ENCODE measurements around the gene EDDM3A. TPM values are rescaled to one million over a fixed set of nuclear protein-coding genes. Genes with fewer than 3 reads are reported as not detected.

Gene EDDM3A
- total RNA-seq, 2 experiments from 2014 or later = not detected

DNA sequence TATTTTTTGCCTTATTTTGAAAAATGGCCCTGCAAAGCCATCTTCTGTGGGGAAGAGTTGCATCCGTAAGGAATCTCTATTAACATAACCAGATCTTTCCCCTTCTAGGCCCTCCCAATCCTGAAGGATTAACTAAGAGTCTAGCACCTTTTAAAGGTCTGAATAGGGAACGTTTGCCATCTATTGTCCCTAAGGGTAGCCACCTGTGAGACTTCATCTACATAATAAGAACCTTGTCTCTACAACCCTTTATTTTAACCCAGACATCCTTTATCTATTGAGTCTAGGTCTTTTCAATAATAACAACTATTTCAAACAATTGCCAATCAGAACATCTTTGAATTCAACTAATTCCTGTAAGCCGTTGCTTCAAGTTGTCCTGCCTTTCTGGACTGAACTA, 27.0 kb downstream of the EDDM3A start:
- H2AFZ ChIP-seq (ENCODE audit: low read length) = no peak overlapping the region
- no peak for DNase-seq (ENCODE audit: low spot score)
- no peak overlapping the region for H3K4me2 ChIP-seq (ENCODE audit: low read length)
- BruUV-seq (replicated peaks) = no TSS peak
- ChIA-PET POLR2A (no interaction called here), CTCF (ENCODE audit: unreplicated experiment) (no interaction called here)
- no peaks in the 10 kb centered on the region for H3K9me2 ChIP-seq (ENCODE audit: insufficient read depth, low read length)
- no peaks in the 10 kb centered on the region for H3K79me2 ChIP-seq (ENCODE audit: insufficient read depth, low read depth, low read length)
- no peaks in the 10 kb centered on the region for H3K4me1 ChIP-seq (ENCODE audit: insufficient read depth, low read length, poor library complexity, severe bottlenecking)
- no peak overlapping the region for H3K27ac ChIP-seq (ENCODE audit: low read depth, low read length, poor library complexity, severe bottlenecking)
- H3K36me3 ChIP-seq (ENCODE audit: insufficient read depth, low read length) = no peaks in the 10 kb centered on the region
- no peak overlapping the region for H3K4me3 ChIP-seq (ENCODE audit: low read depth, low read length, poor library complexity, severe bottlenecking)
- TF ChIP-seq, protein P1, sequence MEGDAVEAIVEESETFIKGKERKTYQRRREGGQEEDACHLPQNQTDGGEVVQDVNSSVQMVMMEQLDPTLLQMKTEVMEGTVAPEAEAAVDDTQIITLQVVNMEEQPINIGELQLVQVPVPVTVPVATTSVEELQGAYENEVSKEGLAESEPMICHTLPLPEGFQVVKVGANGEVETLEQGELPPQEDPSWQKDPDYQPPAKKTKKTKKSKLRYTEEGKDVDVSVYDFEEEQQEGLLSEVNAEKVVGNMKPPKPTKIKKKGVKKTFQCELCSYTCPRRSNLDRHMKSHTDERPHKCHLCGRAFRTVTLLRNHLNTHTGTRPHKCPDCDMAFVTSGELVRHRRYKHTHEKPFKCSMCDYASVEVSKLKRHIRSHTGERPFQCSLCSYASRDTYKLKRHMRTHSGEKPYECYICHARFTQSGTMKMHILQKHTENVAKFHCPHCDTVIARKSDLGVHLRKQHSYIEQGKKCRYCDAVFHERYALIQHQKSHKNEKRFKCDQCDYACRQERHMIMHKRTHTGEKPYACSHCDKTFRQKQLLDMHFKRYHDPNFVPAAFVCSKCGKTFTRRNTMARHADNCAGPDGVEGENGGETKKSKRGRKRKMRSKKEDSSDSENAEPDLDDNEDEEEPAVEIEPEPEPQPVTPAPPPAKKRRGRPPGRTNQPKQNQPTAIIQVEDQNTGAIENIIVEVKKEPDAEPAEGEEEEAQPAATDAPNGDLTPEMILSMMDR (conservative IDR thresholded peaks at IDR 0.05; ENCODE audit: low read length) = no peak
- no peak for TF ChIP-seq EZH2phosphoT487 (IDR thresholded peaks at IDR 0.05; ENCODE audit: borderline replicate concordance, low read depth, low read length)
- intact Hi-C loops (cut with micrococcal nuclease; ENCODE audit: unreplicated experiment) = no loop called here
- no peaks in the 10 kb centered on the region for H4K20me1 ChIP-seq (ENCODE audit: insufficient read depth, low read length)
- no peaks in the 10 kb centered on the region for H3K9me3 ChIP-seq (ENCODE audit: low read length)

DNA sequence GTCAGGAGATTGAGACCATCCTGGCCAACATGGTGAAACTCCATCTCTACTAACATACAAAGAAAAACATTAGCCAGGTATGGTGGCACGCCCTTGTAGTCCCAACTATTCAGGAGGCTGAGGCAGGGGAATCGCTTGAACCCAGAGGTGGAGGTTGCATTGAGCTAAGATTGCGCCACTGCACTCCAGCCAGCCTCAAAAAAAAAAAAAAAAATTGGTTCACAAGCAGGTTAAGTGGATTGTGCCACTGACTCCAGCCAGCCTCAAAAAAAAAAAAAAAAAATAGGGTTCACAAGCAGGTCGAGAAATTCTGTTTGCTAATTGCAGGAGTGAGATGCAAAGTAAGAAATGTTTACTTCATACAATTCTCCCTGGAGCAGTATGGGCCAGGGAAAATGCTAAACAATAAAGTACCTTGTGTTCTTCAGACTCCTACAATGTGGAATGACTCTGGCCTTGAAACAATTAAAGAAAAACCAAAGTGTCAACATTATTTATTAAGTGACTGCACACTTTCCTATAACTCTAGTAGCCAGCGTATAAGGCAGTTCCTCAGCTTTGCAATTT, 28.7 kb downstream of the EDDM3A start:
- Histone ChIP-seq H4K20me1 (ENCODE audit: insufficient read depth, low read length) (no peaks in the 10 kb centered on the region), H3K4me2 (ENCODE audit: low read length) (no peak overlapping the region), H3K27ac (ENCODE audit: low read depth, low read length, poor library complexity, severe bottlenecking) (no peak overlapping the region), H3K9me2 (ENCODE audit: insufficient read depth, low read length) (no peaks in the 10 kb centered on the region), H2AFZ (ENCODE audit: low read length) (no peak overlapping the region), H3K4me3 (ENCODE audit: low read depth, low read length, poor library complexity, severe bottlenecking) (no peak overlapping the region), H3K79me2 (ENCODE audit: insufficient read depth, low read depth, low read length) (no peaks in the 10 kb centered on the region), H3K36me3 (ENCODE audit: insufficient read depth, low read length) (no peaks in the 10 kb centered on the region), H3K4me1 (ENCODE audit: insufficient read depth, low read length, poor library complexity, severe bottlenecking) (no peaks in the 10 kb centered on the region), H3K9me3 (ENCODE audit: low read length) (no peaks in the 10 kb centered on the region)
- no peak for DNase-seq (ENCODE audit: low spot score)
- BruUV-seq (replicated peaks) = no TSS peak
- TF ChIP-seq, protein P1 (conservative IDR thresholded peaks at IDR 0.05; ENCODE audit: low read length) = no peak
- TF ChIP-seq EZH2phosphoT487 (IDR thresholded peaks at IDR 0.05; ENCODE audit: borderline replicate concordance, low read depth, low read length) = no peak
- POLR2A ChIA-PET = interaction anchor here (0.7 to 0.8 kb wide), 2 partner anchors 10 to 24 kb away, joined by 5 read pairs; no protein-coding TSS in a partner anchor
- intact Hi-C loops (cut with micrococcal nuclease; ENCODE audit: unreplicated experiment) = no loop called here
- CTCF ChIA-PET (ENCODE audit: unreplicated experiment) = no interaction called here

DNA sequence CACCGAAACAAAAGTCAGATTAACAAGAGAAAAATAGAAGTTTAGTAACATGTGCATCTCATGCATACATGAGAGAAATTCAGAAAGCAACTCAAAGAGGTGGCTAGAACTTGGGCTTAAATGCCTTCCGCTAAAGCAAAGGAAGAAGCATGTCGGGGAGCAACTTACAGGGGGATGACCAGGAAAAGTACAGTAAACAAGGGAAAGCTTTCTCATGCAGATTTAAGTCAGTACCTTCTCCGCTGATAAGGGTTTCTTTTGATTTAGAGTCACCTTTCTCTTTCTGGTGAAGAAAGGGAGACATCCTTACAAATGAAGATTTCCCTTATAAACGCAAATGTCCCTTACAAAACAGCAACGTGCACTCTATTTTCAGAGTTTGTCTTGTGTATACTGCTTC, 29.4 kb downstream of the EDDM3A start:
- H3K4me2 ChIP-seq (ENCODE audit: low read length) = no peak overlapping the region
- H3K79me2 ChIP-seq (ENCODE audit: insufficient read depth, low read depth, low read length) = no peaks in the 10 kb centered on the region
- no peak overlapping the region for H2AFZ ChIP-seq (ENCODE audit: low read length)
- H4K20me1 ChIP-seq (ENCODE audit: insufficient read depth, low read length) = no peaks in the 10 kb centered on the region
- no peaks in the 10 kb centered on the region for H3K36me3 ChIP-seq (ENCODE audit: insufficient read depth, low read length)
- DNase-seq (ENCODE audit: low spot score) = no peak
- intact Hi-C loops (cut with micrococcal nuclease; ENCODE audit: unreplicated experiment) = no loop called here
- H3K9me3 ChIP-seq (ENCODE audit: low read length) = no peaks in the 10 kb centered on the region
- no peaks in the 10 kb centered on the region for H3K9me2 ChIP-seq (ENCODE audit: insufficient read depth, low read length)
- TF ChIP-seq, protein P1 (conservative IDR thresholded peaks at IDR 0.05; ENCODE audit: low read length) = no peak
- TF ChIP-seq EZH2phosphoT487 (IDR thresholded peaks at IDR 0.05; ENCODE audit: borderline replicate concordance, low read depth, low read length) = no peak
- H3K4me1 ChIP-seq (ENCODE audit: insufficient read depth, low read length, poor library complexity, severe bottlenecking) = peaks cover 1% of the 10 kb centered on the region
- POLR2A ChIA-PET = no interaction called here
- H3K27ac ChIP-seq (ENCODE audit: low read depth, low read length, poor library complexity, severe bottlenecking) = no peak overlapping the region
- no peak overlapping the region for H3K4me3 ChIP-seq (ENCODE audit: low read depth, low read length, poor library complexity, severe bottlenecking)
- no TSS peak for BruUV-seq (replicated peaks)
- CTCF ChIA-PET (ENCODE audit: unreplicated experiment) = no interaction called here

Measured in OCI-LY7 (cell line).